Adipocyte (in vitro differentiated cells): ENCODE data around the gene TCAIM.
"Not testable (repeated sequence)": the region's sequence is repeated elsewhere in the genome, so short reads cannot be mapped to it uniquely, and the experiment has no call there.

ENCODE experiments used
- DNase-seq: peaks from one replicate; pipeline ENCODE4 v3.0.0-alpha.2; 2015; ENCODE audit warnings: low read depth
- H3K27me3 ChIP-seq: replicated peaks from 2 replicates; pipeline ENCODE4 v1.7.0; 2013; ENCODE audit warnings: mild to moderate bottlenecking, low read length, moderate library complexity; ENCODE audit not compliant: control insufficient read depth, insufficient read depth
- H3K36me3 ChIP-seq: 2 replicates; pipeline ENCODE4 v1.7.0; 2013; ENCODE audit warnings: low read length, mild to moderate bottlenecking, moderate library complexity; ENCODE audit not compliant: control insufficient read depth, insufficient read depth, severe bottlenecking
- H3K4me1 ChIP-seq: 2 replicates; pipeline ENCODE4 v1.7.0; 2013; ENCODE audit warnings: mild to moderate bottlenecking, low read length, moderate library complexity; ENCODE audit not compliant: control insufficient read depth, insufficient read depth
- H3K4me3 ChIP-seq: 2 replicates; pipeline ENCODE4 v1.7.0; 2013; ENCODE audit warnings: mild to moderate bottlenecking, low read length, moderate library complexity
- H3K9ac ChIP-seq: 2 replicates; pipeline ENCODE4 v1.7.0; 2013; ENCODE audit warnings: mild to moderate bottlenecking, low read length, moderate library complexity
- H3K9me3 ChIP-seq: 2 replicates; pipeline ENCODE4 v1.7.0; 2013; ENCODE audit warnings: mild to moderate bottlenecking, low read length, moderate library complexity; ENCODE audit not compliant: control insufficient read depth

The TCAIM gene

GRCh38 chr3:44396200-44397171 is 57.9 kb downstream of the TCAIM start:
- DNase-seq, result no peak
- Histone ChIP-seq H3K4me1 (no peaks in the 10 kb centered on the region), H3K36me3 (peaks cover 21% of the 10 kb centered on the region), H3K9ac (no peak overlapping the region), H3K9me3 (no peaks in the 10 kb centered on the region), H3K4me3 (no peak overlapping the region), H3K27me3 (no peaks in the 10 kb centered on the region)

GRCh38 chr3:44398271-44398670 is 59.7 kb downstream of the TCAIM start:
- not testable (repeated sequence) for H3K9ac ChIP-seq, H3K27me3 ChIP-seq, H3K4me1 ChIP-seq, H3K4me3 ChIP-seq, H3K9me3 ChIP-seq, DNase-seq
- peaks cover 21% of the 10 kb centered on the region for H3K36me3 ChIP-seq

- H3K4me1 ChIP-seq, result no peaks in the 10 kb centered on the region
- H3K36me3 ChIP-seq, result peaks cover 21% of the 10 kb centered on the region
- no peaks in the 10 kb centered on the region for H3K9me3 ChIP-seq
- no peak overlapping the region for H3K9ac ChIP-seq
- no peak overlapping the region for H3K4me3 ChIP-seq
- DNase-seq, result no peak
- no peaks in the 10 kb centered on the region for H3K27me3 ChIP-seq
These were observed 60.3 kb downstream of the TCAIM start for GRCh38 chr3:44398853-44399252.

GRCh38 chr3:44400771-44401170 is 62.2 kb downstream of the TCAIM start:
- Histone ChIP-seq H3K9ac (no peak overlapping the region), H3K9me3 (no peaks in the 10 kb centered on the region), H3K36me3 (peaks cover 25% of the 10 kb centered on the region), H3K4me3 (no peak overlapping the region), H3K27me3 (no peaks in the 10 kb centered on the region), H3K4me1 (no peaks in the 10 kb centered on the region)
- no peak for DNase-seq

GRCh38 chr3:44402548-44402947 is 64.0 kb downstream of the TCAIM start:
- Histone ChIP-seq H3K9ac (no peak overlapping the region), H3K27me3 (no peaks in the 10 kb centered on the region), H3K4me1 (no peaks in the 10 kb centered on the region), H3K36me3 (peaks cover 13% of the 10 kb centered on the region), H3K4me3 (no peak overlapping the region), H3K9me3 (no peaks in the 10 kb centered on the region)
- DNase-seq, result no peak

GRCh38 chr3:44409640-44410410 is 71.3 kb downstream of the TCAIM start:
- no peaks in the 10 kb centered on the region for H3K27me3 ChIP-seq
- H3K9me3 ChIP-seq, result no peaks in the 10 kb centered on the region
- no peak overlapping the region for H3K9ac ChIP-seq
- H3K36me3 ChIP-seq, result no peaks in the 10 kb centered on the region
- no peak for DNase-seq
- no peaks in the 10 kb centered on the region for H3K4me1 ChIP-seq
- no peak overlapping the region for H3K4me3 ChIP-seq

GRCh38 chr3:44411031-44411645 is 72.6 kb downstream of the TCAIM start:
- H3K9ac ChIP-seq, result no peak overlapping the region
- H3K4me1 ChIP-seq, result no peaks in the 10 kb centered on the region
- no peaks in the 10 kb centered on the region for H3K36me3 ChIP-seq
- H3K4me3 ChIP-seq, result no peak overlapping the region
- DNase-seq, result no peak
- no peaks in the 10 kb centered on the region for H3K27me3 ChIP-seq
- H3K9me3 ChIP-seq, result no peaks in the 10 kb centered on the region

GRCh38 chr3:44412365-44412764 is 73.8 kb downstream of the TCAIM start:
- H3K9ac ChIP-seq, result no peak overlapping the region
- H3K9me3 ChIP-seq, result no peaks in the 10 kb centered on the region
- H3K36me3 ChIP-seq, result no peaks in the 10 kb centered on the region
- H3K27me3 ChIP-seq, result no peaks in the 10 kb centered on the region
- H3K4me3 ChIP-seq, result no peak overlapping the region
- no peak for DNase-seq
- no peaks in the 10 kb centered on the region for H3K4me1 ChIP-seq

- Histone ChIP-seq H3K4me3 (no peak overlapping the region), H3K36me3 (no peaks in the 10 kb centered on the region), H3K9ac (no peak overlapping the region), H3K27me3 (peaks cover 4% of the 10 kb centered on the region), H3K9me3 (no peaks in the 10 kb centered on the region), H3K4me1 (no peaks in the 10 kb centered on the region)
- DNase-seq, result no peak
These were observed 76.0 kb downstream of the TCAIM start for GRCh38 chr3:44414517-44415090.

GRCh38 chr3:44415421-44415820 is 76.9 kb downstream of the TCAIM start:
- no peak for DNase-seq
- Histone ChIP-seq H3K36me3 (no peaks in the 10 kb centered on the region), H3K27me3 (peaks cover 7% of the 10 kb centered on the region)

More at GRCh38 chr3:44415421-44415820, 76.9 kb downstream of the TCAIM start:
- Histone ChIP-seq H3K9ac (no peak overlapping the region), H3K4me3 (no peak overlapping the region), H3K9me3 (no peaks in the 10 kb centered on the region), H3K4me1 (no peaks in the 10 kb centered on the region)
